ENCODE data around the gene GP1BA.

The GP1BA gene

DNA sequence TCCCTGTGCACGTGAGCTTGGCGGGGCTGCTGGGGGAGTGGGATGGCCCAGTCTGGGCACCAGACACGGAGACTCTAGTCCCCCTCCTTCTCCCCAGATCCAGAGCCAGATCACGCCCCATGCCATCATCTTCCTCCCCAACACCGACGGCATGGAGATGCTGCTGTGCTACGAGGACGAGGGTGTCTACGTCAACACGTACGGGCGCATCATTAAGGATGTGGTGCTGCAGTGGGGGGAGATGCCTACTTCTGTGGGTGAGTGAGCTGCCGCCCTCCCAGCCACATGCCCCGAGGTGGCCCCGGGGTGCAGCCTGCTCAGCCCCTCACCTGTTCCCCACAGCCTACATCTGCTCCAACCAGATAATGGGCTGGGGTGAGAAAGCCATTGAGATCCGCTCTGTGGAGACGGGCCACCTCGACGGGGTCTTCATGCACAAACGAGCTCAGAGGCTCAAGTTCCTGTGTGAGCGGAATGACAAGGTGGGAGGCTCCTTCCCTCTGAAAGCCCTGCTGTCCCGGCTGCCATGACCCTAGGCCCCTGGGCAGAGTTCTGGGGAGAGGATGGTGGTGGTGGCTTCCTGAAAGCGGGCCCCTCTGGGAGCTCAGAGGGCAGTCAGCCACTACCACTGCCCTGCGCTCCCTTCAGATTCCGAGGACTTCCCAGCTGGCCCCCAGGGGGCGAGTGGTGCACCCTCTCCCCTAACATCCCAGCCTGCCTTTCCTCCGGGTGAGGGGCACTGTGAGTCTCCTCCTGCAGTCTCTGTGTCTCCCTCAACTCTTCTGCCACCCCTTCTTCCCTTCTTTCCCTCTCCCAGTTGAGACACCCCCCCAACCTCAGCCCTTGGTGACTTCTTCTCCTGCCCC is 35.5 kb upstream of the GP1BA start:
- no peak for TF ChIP-seq POLR2A (IDR thresholded peaks at IDR 0.05; ENCODE audit: low read depth, low read length)
- TF ChIP-seq POLR2AphosphoS5 (IDR thresholded peaks at IDR 0.05; ENCODE audit: low read depth, low read length) = no peak
- no peak for TF ChIP-seq TAF1 (IDR thresholded peaks at IDR 0.05; ENCODE audit: borderline replicate concordance, low read depth, low read length)
- FAIRE-seq (no peak), DNase-seq (ENCODE audit: insufficient read length) (peak; percentile 10)

DNA sequence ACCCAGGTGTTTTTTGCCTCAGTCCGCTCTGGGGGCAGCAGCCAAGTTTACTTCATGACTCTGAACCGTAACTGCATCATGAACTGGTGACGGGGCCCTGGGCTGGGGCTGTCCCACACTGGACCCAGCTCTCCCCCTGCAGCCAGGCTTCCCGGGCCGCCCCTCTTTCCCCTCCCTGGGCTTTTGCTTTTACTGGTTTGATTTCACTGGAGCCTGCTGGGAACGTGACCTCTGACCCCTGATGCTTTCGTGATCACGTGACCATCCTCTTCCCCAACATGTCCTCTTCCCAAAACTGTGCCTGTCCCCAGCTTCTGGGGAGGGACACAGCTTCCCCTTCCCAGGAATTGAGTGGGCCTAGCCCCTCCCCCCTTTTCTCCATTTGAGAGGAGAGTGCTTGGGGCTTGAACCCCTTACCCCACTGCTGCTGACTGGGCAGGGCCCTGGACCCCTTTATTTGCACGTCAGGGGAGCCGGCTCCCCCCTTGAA is 34.8 kb upstream of the GP1BA start:
- FAIRE-seq = no peak
- TF ChIP-seq TAF1 (IDR thresholded peaks at IDR 0.05; ENCODE audit: borderline replicate concordance, low read depth, low read length) (no peak), POLR2AphosphoS5 (IDR thresholded peaks at IDR 0.05; ENCODE audit: low read depth, low read length) (no peak), POLR2A (IDR thresholded peaks at IDR 0.05; ENCODE audit: low read depth, low read length) (no peak)
- DNase-seq (ENCODE audit: insufficient read length) = peak; percentile 9

DNA sequence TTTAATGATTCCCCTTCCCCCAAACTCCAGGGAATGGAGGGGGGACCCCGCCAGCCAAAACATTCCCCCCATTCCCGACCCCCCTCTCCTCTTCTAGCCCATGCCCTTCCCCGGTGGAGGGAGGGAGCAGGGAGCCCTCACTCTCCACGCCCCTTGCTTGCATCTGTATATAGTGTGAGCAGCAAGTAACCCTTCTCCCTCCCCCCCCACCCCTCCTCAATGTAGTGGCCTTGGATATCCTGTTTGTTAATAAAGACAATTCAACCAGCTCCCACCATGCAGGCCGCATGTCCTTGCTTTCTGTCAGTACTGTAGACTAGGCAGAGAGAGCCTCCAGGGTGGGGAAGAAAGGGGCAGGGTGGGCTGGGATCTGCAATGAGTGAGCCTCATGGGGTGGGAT is 34.3 kb upstream of the GP1BA start:
- FAIRE-seq = no peak
- TF ChIP-seq TAF1 (IDR thresholded peaks at IDR 0.05; ENCODE audit: borderline replicate concordance, low read depth, low read length) = no peak
- TF ChIP-seq POLR2AphosphoS5 (IDR thresholded peaks at IDR 0.05; ENCODE audit: low read depth, low read length) = no peak
- TF ChIP-seq POLR2A (IDR thresholded peaks at IDR 0.05; ENCODE audit: low read depth, low read length) = no peak

DNA sequence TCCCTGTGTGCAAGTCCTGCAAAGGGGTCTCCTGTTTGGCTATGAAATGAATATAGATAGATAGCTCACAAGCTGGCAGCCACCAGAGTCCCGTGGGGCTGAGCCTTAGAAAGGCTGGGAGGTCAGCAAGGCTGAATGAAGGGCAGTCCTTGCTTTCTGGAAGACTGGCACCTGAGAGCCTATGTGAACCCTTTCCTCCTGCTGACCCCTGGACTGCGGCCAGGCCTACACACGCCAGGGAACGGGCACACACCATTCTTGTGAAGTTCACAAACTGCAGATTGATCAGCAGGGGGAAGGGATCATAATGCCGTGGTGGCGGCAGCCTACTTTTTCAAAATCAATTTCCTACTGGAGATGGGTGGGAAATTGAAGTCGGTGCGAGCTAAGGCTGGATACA is 33.7 kb upstream of the GP1BA start:
- TF ChIP-seq POLR2A (IDR thresholded peaks at IDR 0.05; ENCODE audit: low read depth, low read length) = no peak
- TF ChIP-seq POLR2AphosphoS5 (IDR thresholded peaks at IDR 0.05; ENCODE audit: low read depth, low read length) = no peak
- no peak for TF ChIP-seq TAF1 (IDR thresholded peaks at IDR 0.05; ENCODE audit: borderline replicate concordance, low read depth, low read length)
- DNase-seq (ENCODE audit: insufficient read length) (no peak), FAIRE-seq (no peak)

More for the DNA sequence above, 34.3 kb upstream of the GP1BA start:
- no peak for DNase-seq (ENCODE audit: insufficient read length)

DNA sequence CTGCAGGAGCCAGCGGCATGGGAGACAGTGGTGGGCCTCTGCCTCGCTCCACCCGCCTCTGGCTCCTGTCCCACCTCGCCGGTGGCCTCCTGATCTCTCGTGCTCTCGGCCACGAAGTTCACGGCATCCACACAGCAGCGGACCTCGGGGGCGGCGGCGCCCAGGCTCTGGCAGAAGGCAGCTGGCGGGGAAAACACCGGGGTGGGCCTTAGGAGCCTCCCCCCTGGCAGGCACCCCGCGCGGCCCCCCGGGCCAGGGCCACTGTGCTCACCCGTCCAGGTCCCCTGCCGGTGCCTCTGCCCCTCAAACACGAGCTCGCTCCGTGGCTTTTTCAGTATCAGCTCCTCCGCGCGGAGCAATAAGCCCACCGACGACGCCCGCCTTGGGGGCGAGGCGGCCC is 33.1 kb upstream of the GP1BA start:
- FAIRE-seq (no peak), DNase-seq (ENCODE audit: insufficient read length) (peak; percentile 4)
- TF ChIP-seq TAF1 (IDR thresholded peaks at IDR 0.05; ENCODE audit: borderline replicate concordance, low read depth, low read length) (no peak), POLR2AphosphoS5 (IDR thresholded peaks at IDR 0.05; ENCODE audit: low read depth, low read length) (no peak), POLR2A (IDR thresholded peaks at IDR 0.05; ENCODE audit: low read depth, low read length) (no peak)

DNA sequence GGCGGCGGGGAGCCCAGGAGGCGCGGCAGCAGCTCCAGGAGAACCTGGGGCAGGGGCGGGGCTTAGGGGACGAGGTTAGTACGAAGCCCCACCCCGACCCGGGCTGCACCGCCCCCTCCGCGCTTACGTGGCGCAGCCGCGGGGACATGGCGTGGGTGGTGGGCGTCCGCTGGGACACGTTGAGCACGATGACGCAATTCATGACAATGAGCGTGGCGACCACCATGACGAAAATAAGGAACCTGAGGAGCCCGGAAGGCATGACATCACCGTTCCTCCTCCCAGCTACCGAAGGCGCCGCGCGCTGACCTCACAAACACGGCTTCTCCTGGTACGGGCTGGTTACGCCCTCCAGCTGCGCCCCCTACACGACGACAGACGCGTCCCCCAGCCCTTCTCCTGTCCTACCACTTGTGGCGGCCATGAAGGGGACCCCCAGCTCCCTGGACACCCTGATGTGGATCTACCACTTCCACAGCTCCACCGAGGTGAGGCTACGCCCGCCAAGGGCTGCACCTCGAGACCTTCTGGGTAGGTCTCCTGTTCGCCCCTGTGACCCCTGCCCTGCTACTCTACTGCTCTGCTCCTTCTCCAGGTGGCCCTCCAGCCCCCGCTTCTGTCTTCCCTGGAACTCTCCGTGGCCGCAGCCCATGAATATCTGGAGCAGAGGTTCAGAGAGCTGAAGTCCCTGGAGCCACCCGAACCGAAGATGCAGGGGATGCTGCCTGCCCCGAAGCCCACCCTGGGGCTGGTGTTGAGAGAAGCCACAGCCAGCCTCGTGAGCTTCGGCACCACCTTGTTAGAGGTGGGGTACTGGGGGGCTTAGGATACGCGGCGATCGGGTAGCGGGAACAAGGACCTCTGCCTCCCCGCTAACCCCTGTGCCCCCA is 32.5 kb upstream of the GP1BA start, which contains the start of gene C17orf107:
TSS of gene C17orf107 (plus strand) at position 196 of the 890 bp plus-strand sequence. CDS start at position 423, 227 bp downstream.
- FAIRE-seq (peak; percentile 88), DNase-seq (ENCODE audit: insufficient read length) (peak; percentile 82)
- TF ChIP-seq POLR2A (IDR thresholded peaks at IDR 0.05; ENCODE audit: low read depth, low read length) (no peak), TAF1 (IDR thresholded peaks at IDR 0.05; ENCODE audit: borderline replicate concordance, low read depth, low read length) (no peak), POLR2AphosphoS5 (IDR thresholded peaks at IDR 0.05; ENCODE audit: low read depth, low read length) (no peak)

DNA sequence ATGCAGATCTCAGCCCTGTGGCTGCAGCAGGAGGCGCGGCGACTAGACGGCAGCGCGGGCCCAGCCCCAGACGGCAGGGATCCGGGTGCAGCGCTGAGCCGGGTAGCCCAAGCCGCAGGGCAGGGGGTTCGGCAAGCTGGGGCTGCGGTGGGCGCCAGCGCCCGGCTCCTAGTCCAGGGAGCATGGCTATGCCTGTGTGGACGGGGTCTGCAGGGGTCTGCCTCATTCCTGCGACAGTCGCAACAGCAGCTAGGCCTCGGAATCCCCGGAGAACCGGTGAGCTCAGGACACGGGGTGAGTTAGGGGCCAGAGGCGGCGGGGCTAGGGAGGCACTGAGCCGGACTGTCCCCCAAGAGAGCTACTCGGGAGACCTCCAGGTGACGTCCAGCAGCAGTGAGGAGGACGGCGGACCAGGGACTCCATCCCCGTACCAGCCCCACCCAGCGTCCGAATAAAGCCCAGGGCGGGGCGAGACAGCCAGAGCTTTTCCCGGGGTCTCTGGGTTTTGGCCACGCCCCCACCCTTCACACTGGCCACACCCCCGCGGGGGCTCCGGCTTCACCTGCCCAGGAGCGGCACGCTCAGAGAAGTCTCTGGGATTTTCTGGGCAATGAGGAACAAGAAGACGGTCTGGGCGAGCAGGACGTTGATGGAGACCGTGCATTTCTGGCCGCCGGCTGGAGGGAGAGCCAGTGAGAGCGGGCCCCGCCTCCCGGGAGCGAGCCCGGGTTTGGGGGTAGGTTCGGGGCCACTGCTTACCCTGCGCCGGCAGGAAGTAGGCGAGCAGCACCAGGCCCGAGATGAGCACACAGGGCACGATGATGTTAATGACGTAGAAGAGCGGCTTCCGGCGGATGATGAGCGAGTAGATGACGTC is 31.6 kb upstream of the GP1BA start:
- no peak for TF ChIP-seq POLR2AphosphoS5 (IDR thresholded peaks at IDR 0.05; ENCODE audit: low read depth, low read length)
- FAIRE-seq (peak; percentile 84), DNase-seq (ENCODE audit: insufficient read length) (peak; percentile 42)

DNA sequence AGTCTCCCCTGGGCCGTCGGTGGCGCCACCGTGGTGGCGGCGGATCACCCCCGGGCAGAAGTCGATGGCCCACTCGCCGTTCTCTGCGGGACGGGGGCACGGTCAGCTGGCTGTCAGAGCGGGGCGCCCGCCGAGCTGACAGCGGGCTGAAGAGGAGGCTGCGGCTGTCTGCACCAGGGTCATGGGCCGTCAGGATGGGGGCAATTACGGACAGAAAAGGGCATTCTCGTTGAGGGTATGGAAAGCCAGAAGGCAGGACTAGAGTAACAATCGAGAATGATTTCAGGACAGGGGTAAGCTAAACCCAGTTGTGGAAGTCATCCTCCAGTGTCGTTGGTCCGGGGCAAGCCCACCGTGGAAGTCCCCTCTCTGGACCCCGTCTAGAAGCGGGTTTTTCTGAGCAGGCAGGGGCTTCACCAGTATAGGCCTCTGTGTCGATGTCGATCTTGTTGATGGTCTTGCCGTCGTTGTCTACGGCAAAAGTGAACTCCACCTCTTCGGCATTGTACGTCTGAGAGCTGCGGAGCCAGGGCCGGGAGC is 30.9 kb upstream of the GP1BA start:
- DNase-seq (ENCODE audit: insufficient read length) (no peak), FAIRE-seq (peak; percentile 17)
- TF ChIP-seq TAF1 (IDR thresholded peaks at IDR 0.05; ENCODE audit: borderline replicate concordance, low read depth, low read length) = no peak
- no peak for TF ChIP-seq POLR2AphosphoS5 (IDR thresholded peaks at IDR 0.05; ENCODE audit: low read depth, low read length)
- no peak for TF ChIP-seq POLR2A (IDR thresholded peaks at IDR 0.05; ENCODE audit: low read depth, low read length)

DNA sequence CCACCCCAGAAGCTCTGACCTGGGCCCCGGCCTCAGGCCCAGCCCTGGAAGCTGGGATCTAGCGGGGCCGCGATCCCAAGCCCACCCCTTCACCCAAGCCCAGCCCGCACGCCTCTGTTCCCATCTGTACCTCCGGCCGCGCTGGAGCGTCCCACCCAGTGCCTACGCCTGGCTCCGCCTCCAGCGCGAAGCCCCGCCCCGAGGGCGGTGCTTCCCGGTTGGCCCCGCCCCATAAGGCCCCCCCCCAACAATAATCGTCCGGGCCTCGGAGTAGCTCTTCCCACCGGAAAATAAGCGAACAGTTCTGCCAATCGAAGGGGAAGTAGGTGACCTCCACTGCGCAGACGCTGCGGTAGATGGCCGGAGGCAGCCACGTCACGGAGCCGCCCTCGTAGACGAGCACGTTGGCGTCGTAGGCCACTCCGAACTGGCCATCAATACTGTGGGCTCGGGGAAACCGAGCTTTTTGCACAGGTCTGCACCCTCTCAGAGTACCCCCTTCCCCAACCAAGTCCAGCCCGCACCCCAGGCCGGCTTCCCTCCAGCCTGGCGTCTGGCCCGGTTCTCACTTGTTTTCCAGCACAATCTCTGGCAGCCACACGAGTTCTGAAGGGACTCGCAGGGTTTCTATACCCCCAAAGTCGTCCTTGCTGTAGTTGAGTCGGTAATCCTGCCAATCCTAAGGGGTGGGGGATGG is 30.3 kb upstream of the GP1BA start:
- DNase-seq (ENCODE audit: insufficient read length) (peak; percentile 31), FAIRE-seq (peak; percentile 74)
- TF ChIP-seq POLR2AphosphoS5 (IDR thresholded peaks at IDR 0.05; ENCODE audit: low read depth, low read length) = no peak
- no peak for TF ChIP-seq POLR2A (IDR thresholded peaks at IDR 0.05; ENCODE audit: low read depth, low read length)
- no peak for TF ChIP-seq TAF1 (IDR thresholded peaks at IDR 0.05; ENCODE audit: borderline replicate concordance, low read depth, low read length)

DNA sequence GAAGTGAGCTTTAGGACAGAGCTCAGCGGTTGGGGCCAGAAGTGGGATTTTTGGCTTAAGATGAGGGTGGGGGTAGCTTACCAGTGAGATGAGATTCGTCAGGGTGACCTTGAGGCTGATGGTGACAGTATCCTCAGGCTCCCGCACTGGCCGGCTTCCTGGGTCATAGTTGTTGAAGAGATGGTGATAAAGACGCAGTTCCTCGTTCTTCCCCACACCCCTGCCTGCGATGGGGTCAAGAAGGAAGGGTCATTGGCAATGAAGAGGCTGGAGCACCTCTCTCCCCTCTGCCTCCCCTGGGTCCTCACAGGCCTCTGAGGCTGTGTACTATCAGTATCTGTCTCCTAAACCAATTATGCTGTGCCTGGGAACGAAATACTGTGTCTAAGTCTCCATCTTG is 29.5 kb upstream of the GP1BA start:
- FAIRE-seq (no peak), DNase-seq (ENCODE audit: insufficient read length) (no peak)
- TF ChIP-seq POLR2A (IDR thresholded peaks at IDR 0.05; ENCODE audit: low read depth, low read length) (no peak), TAF1 (IDR thresholded peaks at IDR 0.05; ENCODE audit: borderline replicate concordance, low read depth, low read length) (no peak), POLR2AphosphoS5 (IDR thresholded peaks at IDR 0.05; ENCODE audit: low read depth, low read length) (no peak)

All from GM12892 (cell line).